ENCODE data around the gene AKAP17A.

GRCh38 chrX:1601768-1602085, 10.3 kb downstream of the AKAP17A start:
- TF ChIP-seq, protein P1, sequence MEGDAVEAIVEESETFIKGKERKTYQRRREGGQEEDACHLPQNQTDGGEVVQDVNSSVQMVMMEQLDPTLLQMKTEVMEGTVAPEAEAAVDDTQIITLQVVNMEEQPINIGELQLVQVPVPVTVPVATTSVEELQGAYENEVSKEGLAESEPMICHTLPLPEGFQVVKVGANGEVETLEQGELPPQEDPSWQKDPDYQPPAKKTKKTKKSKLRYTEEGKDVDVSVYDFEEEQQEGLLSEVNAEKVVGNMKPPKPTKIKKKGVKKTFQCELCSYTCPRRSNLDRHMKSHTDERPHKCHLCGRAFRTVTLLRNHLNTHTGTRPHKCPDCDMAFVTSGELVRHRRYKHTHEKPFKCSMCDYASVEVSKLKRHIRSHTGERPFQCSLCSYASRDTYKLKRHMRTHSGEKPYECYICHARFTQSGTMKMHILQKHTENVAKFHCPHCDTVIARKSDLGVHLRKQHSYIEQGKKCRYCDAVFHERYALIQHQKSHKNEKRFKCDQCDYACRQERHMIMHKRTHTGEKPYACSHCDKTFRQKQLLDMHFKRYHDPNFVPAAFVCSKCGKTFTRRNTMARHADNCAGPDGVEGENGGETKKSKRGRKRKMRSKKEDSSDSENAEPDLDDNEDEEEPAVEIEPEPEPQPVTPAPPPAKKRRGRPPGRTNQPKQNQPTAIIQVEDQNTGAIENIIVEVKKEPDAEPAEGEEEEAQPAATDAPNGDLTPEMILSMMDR (IDR thresholded peaks at IDR 0.05): no peak
- no peak for TF ChIP-seq ZNF232 (CRISPR knock-in tag; IDR thresholded peaks at IDR 0.05)
- no peak for TF ChIP-seq ESRRA (CRISPR knock-in tag; IDR thresholded peaks at IDR 0.05; ENCODE audit: borderline replicate concordance)
- TF ChIP-seq MYBL2 (CRISPR knock-in tag; IDR thresholded peaks at IDR 0.05): no peak
- TF ChIP-seq KAT7 (CRISPR knock-in tag; IDR thresholded peaks at IDR 0.05; ENCODE audit: borderline replicate concordance): no peak
- no peak for TF ChIP-seq MAX (CRISPR knock-in tag; IDR thresholded peaks at IDR 0.05)
- TF ChIP-seq USF2 (CRISPR knock-in tag; IDR thresholded peaks at IDR 0.05): no peak
- TF ChIP-seq ZNF138 (CRISPR knock-in tag; conservative IDR thresholded peaks at IDR 0.05): no peak
- no peak for TF ChIP-seq ZMAT4 (CRISPR knock-in tag; IDR thresholded peaks at IDR 0.05)
- TF ChIP-seq TEAD1 (CRISPR knock-in tag; IDR thresholded peaks at IDR 0.05): no peak
- no peak for TF ChIP-seq NR2C2 (CRISPR knock-in tag; IDR thresholded peaks at IDR 0.05)
